C4-2B (cell line): ENCODE measurements around the gene EIF5A.

Source experiments
- H3K27ac ChIP-seq: fragments of 450-650 bp; 2 replicates; pipeline ENCODE4 v1.5.1; 2017
- ZFX ChIP-seq: fragments of 450-650 bp; IDR thresholded peaks from 2 replicates; pipeline ENCODE4 v1.6.1; 2017
- TF ChIP-seq, protein P1 (sequence below): fragments of 450-650 bp; conservative IDR thresholded peaks from 2 replicates; pipeline ENCODE4 v1.5.1; 2017; ENCODE audit warnings: mild to moderate bottlenecking

The EIF5A gene

GRCh38 chr17:7309628-7310027, 2.2 kb downstream of the EIF5A start:
- TF ChIP-seq, protein P1, sequence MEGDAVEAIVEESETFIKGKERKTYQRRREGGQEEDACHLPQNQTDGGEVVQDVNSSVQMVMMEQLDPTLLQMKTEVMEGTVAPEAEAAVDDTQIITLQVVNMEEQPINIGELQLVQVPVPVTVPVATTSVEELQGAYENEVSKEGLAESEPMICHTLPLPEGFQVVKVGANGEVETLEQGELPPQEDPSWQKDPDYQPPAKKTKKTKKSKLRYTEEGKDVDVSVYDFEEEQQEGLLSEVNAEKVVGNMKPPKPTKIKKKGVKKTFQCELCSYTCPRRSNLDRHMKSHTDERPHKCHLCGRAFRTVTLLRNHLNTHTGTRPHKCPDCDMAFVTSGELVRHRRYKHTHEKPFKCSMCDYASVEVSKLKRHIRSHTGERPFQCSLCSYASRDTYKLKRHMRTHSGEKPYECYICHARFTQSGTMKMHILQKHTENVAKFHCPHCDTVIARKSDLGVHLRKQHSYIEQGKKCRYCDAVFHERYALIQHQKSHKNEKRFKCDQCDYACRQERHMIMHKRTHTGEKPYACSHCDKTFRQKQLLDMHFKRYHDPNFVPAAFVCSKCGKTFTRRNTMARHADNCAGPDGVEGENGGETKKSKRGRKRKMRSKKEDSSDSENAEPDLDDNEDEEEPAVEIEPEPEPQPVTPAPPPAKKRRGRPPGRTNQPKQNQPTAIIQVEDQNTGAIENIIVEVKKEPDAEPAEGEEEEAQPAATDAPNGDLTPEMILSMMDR = no peak
- no peak for TF ChIP-seq ZFX
- peak overlapping the region; percentile 99; the same call in 1 of the 2 replicates for H3K27ac ChIP-seq

GRCh38 chr17:7311110-7311705, 3.8 kb downstream of the EIF5A start:
- no peak overlapping the region for H3K27ac ChIP-seq
- no peak for TF ChIP-seq ZFX
- TF ChIP-seq, protein P1 = no peak

- TF ChIP-seq, protein P1 = no peak
- no peak for TF ChIP-seq ZFX
- H3K27ac ChIP-seq = no peak overlapping the region
These were observed 5.1 kb downstream of the EIF5A start for GRCh38 chr17:7312432-7313087.

- TF ChIP-seq, protein P1 = no peak; the same call in 1 of the 2 replicates
- no peak for TF ChIP-seq ZFX
- no peak overlapping the region for H3K27ac ChIP-seq
These were observed 5.9 kb downstream of the EIF5A start for GRCh38 chr17:7313088-7313889.

GRCh38 chr17:7313890-7314718, 6.7 kb downstream of the EIF5A start:
- TF ChIP-seq, protein P1 = no peak
- TF ChIP-seq ZFX = no peak
- H3K27ac ChIP-seq = peak overlapping the region; percentile 85

DNA sequence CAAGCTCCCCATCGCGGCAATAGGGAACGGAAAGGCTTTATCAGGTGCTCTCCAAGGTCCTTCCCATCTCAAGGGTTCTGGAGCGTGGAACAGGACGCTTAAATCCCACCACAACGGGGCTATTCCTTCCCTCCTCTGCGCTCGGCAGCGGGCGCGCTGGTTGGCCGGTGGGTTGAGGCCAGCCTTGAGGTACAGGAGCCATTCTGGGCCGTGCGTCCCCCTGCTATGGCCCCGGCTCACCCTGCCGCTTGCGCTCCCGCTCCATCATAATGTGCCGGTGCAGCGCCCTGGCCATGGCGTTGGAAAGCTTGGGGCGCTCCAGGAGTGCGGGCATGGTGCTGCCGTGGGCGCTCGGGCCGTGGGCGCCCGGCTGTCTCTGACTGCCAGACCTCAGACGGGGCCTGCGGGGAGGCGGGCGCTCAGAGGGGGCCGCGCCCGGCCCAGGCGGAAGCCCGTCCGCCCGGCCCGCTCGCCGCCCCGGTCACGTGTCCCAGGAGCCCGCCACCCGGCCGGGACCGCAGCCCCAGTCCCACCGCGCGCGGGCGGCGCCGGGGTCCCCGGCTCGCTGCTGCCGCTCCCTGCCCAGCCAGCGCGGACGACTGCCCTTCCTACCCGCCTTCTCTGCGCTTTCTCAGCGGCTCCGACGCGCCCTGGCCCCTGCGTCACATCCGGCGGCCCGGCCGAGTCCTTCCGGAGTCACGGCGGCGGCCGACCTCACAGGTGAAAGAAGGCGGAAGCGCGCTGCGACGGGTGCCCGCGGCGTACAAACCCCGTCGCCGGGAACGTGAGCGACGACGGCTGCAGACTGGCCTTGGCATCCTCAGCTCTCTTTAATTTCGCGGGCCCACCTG, 7.5 kb downstream of the EIF5A start, which contains the start of gene GPS2:
TSS of gene GPS2 (minus strand) at position 642 of the 851 bp plus-strand sequence. CDS start at position 334, 308 bp downstream.
- TF ChIP-seq, protein P1 = no peak
- TF ChIP-seq ZFX = peak; percentile 75; the same call in 1 of the 2 replicates
- peak within 1 kb of the TSS; percentile 85 for H3K27ac ChIP-seq
